DOHH2 (cell line): ENCODE measurements around the gene MAML2.

Experiments used
- H3F3A ChIP-seq: fragments of 200-600 bp; sonication (generic), shearing (Covaris generic); 2 replicates; pipeline ENCODE4 v1.6.0; 2016; ENCODE audit warnings: antibody characterized with exemption, mild to moderate bottlenecking; ENCODE audit not compliant: control insufficient read depth, insufficient read depth
- H3K27ac ChIP-seq: fragments of 200-600 bp; sonication (generic); 2 replicates; pipeline ENCODE4 v1.5.1; 2014; ENCODE audit warnings: low read depth, mild to moderate bottlenecking, low read length, moderate library complexity
- H3K27me3 ChIP-seq: fragments of 200-600 bp; sonication (generic); 2 replicates; pipeline ENCODE4 v1.6.1; 2014; ENCODE audit warnings: mild to moderate bottlenecking, low read length, mixed read lengths; ENCODE audit not compliant: control insufficient read depth
- H3K36me3 ChIP-seq: fragments of 200-600 bp; sonication (generic); 2 replicates; pipeline ENCODE4 v1.6.1; 2014; ENCODE audit warnings: mild to moderate bottlenecking, low read length, moderate library complexity, mixed read lengths; ENCODE audit not compliant: control insufficient read depth
- H3K4me1 ChIP-seq: fragments of 200-600 bp; sonication (generic); 2 replicates; pipeline ENCODE4 v1.6.1; 2014; ENCODE audit warnings: mild to moderate bottlenecking, low read length, mixed read lengths; ENCODE audit not compliant: control insufficient read depth
- H3K4me2 ChIP-seq: fragments of 200-600 bp; sonication (generic); 2 replicates; pipeline ENCODE4 v1.6.0; 2014; ENCODE audit warnings: mild to moderate bottlenecking, low read length, moderate library complexity
- H3K4me3 ChIP-seq: fragments of 200-600 bp; sonication (generic); 2 replicates; pipeline ENCODE4 v1.5.1; 2014; ENCODE audit warnings: mild to moderate bottlenecking, low read length, mixed read lengths
- H3K79me2 ChIP-seq: fragments of 200-600 bp; sonication (generic); 2 replicates; pipeline ENCODE4 v1.6.1; 2014; ENCODE audit warnings: mild to moderate bottlenecking, low read length, mixed read lengths; ENCODE audit not compliant: control insufficient read depth
- H3K9me2 ChIP-seq: fragments of 200-600 bp; sonication (generic); replicated peaks from 2 replicates; pipeline ENCODE4 v1.6.1; 2014; ENCODE audit warnings: mild to moderate bottlenecking, low read length, mixed read lengths; ENCODE audit not compliant: control insufficient read depth
- H3K9me3 ChIP-seq: fragments of 200-600 bp; sonication (generic); 2 replicates; pipeline ENCODE4 v1.6.1; 2014; ENCODE audit warnings: antibody characterized with exemption, low read length, mixed read lengths; ENCODE audit not compliant: control insufficient read depth, insufficient read depth
- H4K20me1 ChIP-seq: fragments of 200-600 bp; sonication (generic); 2 replicates; pipeline ENCODE4 v1.6.0; 2014; ENCODE audit warnings: low read depth, mild to moderate bottlenecking, antibody characterized with exemption, low read length, moderate library complexity; ENCODE audit not compliant: control insufficient read depth, insufficient read depth
- CTCF ChIP-seq: fragments of 200-600 bp; sonication (generic); IDR thresholded peaks from one replicate; pipeline ENCODE4 v1.5.1; 2014; ENCODE audit warnings: antibody characterized with exemption, mild to moderate bottlenecking, low read depth, low read length; ENCODE audit not compliant: poor library complexity, severe bottlenecking
- EZH2phosphoT487 ChIP-seq: fragments of 200-600 bp; sonication (generic); IDR thresholded peaks from 2 replicates; pipeline ENCODE4 v1.6.1; 2017; ENCODE audit warnings: borderline replicate concordance, mild to moderate bottlenecking, antibody characterized with exemption, low read length, moderate library complexity, mixed read lengths

Gene MAML2

GRCh38 chr11:96125400-96125799 is 217.6 kb downstream of the MAML2 start:
- TF ChIP-seq CTCF (no peak), EZH2phosphoT487 (no peak)
- no peak overlapping the region for H3K4me3 ChIP-seq
- H3K9me2 ChIP-seq, result no peaks in the 10 kb centered on the region
- H3K9me3 ChIP-seq, result no peaks in the 10 kb centered on the region
- no peaks in the 10 kb centered on the region for H3K79me2 ChIP-seq
- no peaks in the 10 kb centered on the region for H3K27me3 ChIP-seq
- H3F3A ChIP-seq, result no peaks in the 10 kb centered on the region
- H3K4me2 ChIP-seq, result no peak overlapping the region
- H3K27ac ChIP-seq, result no peak overlapping the region
- H3K36me3 ChIP-seq, result no peaks in the 10 kb centered on the region
- peaks cover 5% of the 10 kb centered on the region; the same call in 1 of the 2 replicates for H3K4me1 ChIP-seq
- H4K20me1 ChIP-seq, result no peaks in the 10 kb centered on the region

- no peak for TF ChIP-seq CTCF
- TF ChIP-seq EZH2phosphoT487, result no peak
- Histone ChIP-seq H3K27me3 (no peaks in the 10 kb centered on the region), H3K36me3 (no peaks in the 10 kb centered on the region), H4K20me1 (no peaks in the 10 kb centered on the region), H3K4me2 (no peak overlapping the region), H3K79me2 (no peaks in the 10 kb centered on the region), H3K27ac (no peak overlapping the region), H3K9me3 (no peaks in the 10 kb centered on the region), H3K9me2 (no peaks in the 10 kb centered on the region), H3K4me1 (peaks cover 5% of the 10 kb centered on the region; the same call in 1 of the 2 replicates), H3K4me3 (no peak overlapping the region), H3F3A (no peaks in the 10 kb centered on the region)
Measured at GRCh38 chr11:96124155-96124554, 218.8 kb downstream of the MAML2 start.

- Histone ChIP-seq H3K27me3 (no peaks in the 10 kb centered on the region), H3K79me2 (no peaks in the 10 kb centered on the region), H3K4me2 (no peak overlapping the region), H3K27ac (no peak overlapping the region), H3K4me1 (peaks cover 5% of the 10 kb centered on the region; the same call in 1 of the 2 replicates), H3K9me2 (no peaks in the 10 kb centered on the region), H3K4me3 (no peak overlapping the region), H3F3A (no peaks in the 10 kb centered on the region), H4K20me1 (no peaks in the 10 kb centered on the region), H3K9me3 (no peaks in the 10 kb centered on the region), H3K36me3 (no peaks in the 10 kb centered on the region)
- TF ChIP-seq CTCF (no peak), EZH2phosphoT487 (no peak)
Measured at GRCh38 chr11:96123301-96123700, 219.7 kb downstream of the MAML2 start.
